Measurements from ENCODE around the gene CRYM. TPM values are rescaled to one million over a fixed set of nuclear protein-coding genes. Genes with fewer than 3 reads are reported as not detected.
"Not testable (repeated sequence)": the region's sequence is repeated elsewhere in the genome, so short reads cannot be mapped to it uniquely, and the experiment has no call there.

CRYM gene
- total RNA-seq, 1 donor from 2014 or later: 3.2 TPM

DNA sequence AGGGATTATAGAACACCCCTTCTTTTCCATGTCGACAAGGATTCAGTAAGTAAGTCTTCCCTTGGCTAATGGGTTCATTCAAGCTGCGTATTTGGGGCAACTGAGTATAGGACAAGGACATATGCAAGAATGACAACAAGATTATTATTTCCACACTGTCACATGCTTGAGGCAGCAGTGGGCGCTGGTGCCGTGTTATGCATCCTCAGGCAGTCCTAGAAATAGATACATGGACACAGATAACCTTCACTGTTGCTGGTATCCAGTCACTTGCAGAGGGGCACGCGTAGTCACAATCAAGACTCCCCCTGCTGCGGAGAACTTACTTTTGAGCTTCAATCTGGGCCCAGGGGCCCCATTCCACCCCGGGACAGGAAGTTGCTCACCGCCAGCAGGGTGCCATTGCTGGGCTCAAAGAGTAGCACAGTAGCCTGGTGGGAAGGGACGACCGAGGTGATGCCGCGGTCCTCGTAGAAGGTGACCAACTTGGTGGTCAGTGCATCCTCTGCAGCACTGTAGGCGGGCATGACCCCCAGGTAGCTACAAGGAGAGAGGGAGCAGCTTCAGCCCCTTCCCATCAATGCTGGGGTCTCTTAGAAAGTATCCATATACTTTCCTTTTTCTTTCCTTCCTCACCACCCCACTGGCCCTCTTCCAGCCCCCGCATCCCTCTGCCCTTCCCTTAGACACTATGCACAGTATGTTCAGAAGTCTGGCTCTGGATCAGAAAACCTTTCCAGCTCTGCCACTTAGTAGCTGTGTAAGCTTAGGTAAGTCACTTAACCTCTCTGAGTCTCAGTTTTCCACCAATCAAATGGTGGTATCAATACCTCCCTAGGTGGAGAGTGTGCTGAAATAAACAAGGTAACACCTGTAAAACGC lies 804 bp downstream of the CRYM start:
- no peak for DNase-seq

DNA sequence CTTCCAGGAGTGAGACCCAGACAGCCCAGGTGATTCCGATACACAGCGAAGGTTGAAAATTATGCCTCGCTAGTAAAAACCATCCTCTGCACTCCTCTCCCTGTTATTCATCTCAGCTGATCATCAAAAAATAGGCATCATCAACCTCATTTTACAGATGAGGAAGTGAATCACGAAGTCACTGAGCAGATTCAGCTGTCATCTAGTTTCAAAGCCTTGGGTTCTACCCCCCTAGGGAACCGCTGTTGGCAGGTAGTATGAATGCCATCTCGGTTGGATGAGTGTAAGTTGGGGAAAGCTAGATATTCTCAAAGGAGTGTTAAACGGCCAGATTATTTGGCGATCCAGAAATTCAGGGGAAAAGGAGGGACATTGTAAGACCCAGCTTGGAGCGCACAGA lies 2.0 kb downstream of the CRYM start:
- DNase-seq: no peak

DNA sequence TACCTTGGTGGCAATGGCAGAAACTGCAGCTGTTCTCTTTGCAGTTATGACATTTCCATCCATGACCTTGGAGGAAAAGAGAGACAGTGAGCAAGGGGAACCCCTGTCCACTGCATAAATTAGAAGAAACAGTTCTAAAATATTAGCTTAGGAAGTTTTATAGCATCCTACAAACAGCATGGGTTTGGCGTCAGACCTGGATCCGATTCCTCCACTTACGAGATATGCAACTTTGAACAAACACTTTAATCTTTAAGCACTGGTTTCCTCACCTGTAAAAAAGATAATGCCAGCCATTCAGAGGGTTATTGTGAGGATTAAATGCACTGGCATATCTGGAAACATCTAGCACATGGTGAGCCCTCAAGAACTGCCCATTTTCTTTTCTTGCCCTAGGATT lies 2.6 kb downstream of the CRYM start:
- DNase-seq: no peak

DNA sequence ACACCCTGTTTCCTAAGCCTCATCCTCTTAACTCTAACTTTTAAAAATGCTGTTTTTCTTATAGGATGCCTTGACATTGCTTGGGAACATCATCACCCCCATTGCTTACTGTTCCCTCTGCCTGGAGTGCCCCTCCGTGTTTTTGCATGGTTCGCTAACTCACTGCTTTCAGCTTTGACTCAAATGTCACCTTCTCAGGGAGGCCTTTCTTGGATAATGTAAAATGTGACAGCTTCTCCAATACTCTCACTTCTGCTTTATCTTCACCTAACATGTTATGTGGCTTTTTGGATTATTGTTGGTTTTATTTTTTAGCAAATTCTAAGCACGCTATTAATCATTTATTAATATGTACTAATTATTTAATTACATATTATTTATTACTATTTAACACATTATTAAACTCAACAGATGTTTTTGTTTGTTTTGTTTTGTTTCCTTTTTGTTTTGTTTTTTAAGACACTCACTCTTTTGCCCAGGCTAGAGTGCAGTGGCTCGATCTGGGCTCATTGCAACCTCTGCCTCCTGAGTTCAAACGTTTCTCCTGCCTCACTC lies 3.8 kb downstream of the CRYM start:
- DNase-seq: no peak

DNA sequence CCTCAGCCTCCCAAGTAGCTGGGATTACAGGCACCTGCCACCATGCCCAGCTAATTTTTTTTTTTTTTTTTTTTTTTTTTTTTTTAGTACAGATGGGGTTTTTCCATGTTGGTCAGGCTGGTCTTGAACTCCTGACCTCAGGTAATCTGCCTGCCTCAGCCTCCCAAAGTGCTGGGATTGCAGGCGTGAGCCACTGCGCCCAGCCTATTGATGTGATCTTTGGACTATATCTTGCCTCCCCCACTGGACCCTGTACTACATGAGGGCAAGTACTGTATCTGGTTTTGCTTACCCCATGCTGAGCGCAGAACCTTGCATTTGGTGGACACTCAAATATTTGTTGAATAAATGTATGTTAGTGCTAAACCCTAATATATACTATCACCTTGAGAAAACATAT lies 5.3 kb downstream of the CRYM start:
- DNase-seq: not testable (repeated sequence)

DNA sequence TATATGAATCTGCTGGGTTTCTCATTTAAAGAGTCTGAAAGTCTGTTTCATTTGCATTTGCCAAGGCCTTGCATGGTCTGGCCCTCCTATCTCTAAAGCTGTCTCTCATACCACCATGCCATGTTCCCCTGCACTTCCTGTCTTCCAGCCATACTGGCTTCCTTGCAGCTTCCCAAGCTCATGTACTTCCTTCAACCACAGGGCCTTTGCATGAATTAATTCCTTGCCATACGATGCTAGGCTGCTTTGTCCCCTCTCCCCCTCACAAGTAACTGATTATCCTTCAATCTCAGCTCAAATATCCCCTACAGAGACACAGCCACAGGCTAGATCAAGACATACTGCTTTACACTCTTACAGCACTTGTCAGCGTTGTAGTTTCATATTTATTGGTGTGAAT lies 5.8 kb downstream of the CRYM start:
- DNase-seq: no peak

DNA sequence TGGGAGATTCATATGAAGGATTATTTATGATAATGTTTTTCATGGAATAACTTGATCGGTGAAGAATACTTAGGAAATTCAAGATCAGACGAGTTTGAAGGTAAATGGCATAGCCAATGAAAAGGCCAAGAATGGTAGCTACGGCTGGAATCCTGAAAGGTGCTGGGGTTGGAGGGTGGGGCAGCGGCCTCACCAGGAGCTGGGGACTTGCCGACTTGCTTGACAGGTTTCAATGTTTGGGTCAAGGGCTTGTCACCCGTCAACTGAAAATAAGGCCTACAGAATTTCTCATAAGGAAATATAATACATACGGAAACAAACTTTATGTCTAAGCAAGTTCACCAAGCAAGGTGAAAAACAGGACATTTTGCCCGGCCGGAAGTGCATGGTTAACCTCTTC lies 9.9 kb downstream of the CRYM start:
- no peak for DNase-seq

GRCh38 chr16:21267298-21267697 lies 10.8 kb downstream of the CRYM start:
- DNase-seq: no peak

DNA sequence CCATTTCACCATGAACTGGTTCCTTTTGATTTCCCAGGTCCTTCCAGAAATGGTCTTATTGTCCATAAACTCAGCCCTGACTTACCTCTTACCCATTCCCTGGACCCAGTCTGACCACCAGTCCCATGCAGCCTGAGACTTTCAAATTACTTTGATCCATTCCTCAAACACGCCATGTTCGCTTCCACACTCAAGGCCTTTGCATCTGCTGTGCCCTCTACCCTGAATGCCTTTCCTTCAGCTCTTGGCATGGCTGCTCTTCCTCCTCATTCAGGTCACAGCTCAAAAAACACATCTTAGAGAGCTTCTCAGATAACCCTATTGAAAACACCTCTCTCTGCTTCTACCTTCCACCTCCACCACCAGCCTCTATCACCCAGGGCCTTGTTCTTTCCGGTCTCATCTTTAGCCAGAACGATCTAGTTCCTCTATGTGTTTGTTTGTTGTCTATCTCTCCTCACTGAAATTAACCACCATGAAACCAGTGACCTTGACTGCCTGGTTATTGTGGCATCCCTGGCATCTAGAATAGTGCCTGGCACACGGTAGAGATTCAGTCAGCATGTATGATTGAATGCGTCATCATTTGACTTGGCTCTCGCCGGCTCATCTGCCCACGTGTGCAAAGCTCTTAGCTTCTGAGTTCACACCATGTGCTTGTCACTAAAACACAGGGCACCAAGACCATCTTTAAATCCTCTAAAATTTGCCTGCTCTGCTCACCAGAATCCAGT lies 12.8 kb downstream of the CRYM start:
- DNase-seq: no peak

GRCh38 chr16:21264571-21265036 lies 13.5 kb downstream of the CRYM start:
- DNase-seq: no peak

- DNase-seq: peak; percentile 47
These were observed 14.2 kb downstream of the CRYM start for GRCh38 chr16:21263640-21264570.

DNA sequence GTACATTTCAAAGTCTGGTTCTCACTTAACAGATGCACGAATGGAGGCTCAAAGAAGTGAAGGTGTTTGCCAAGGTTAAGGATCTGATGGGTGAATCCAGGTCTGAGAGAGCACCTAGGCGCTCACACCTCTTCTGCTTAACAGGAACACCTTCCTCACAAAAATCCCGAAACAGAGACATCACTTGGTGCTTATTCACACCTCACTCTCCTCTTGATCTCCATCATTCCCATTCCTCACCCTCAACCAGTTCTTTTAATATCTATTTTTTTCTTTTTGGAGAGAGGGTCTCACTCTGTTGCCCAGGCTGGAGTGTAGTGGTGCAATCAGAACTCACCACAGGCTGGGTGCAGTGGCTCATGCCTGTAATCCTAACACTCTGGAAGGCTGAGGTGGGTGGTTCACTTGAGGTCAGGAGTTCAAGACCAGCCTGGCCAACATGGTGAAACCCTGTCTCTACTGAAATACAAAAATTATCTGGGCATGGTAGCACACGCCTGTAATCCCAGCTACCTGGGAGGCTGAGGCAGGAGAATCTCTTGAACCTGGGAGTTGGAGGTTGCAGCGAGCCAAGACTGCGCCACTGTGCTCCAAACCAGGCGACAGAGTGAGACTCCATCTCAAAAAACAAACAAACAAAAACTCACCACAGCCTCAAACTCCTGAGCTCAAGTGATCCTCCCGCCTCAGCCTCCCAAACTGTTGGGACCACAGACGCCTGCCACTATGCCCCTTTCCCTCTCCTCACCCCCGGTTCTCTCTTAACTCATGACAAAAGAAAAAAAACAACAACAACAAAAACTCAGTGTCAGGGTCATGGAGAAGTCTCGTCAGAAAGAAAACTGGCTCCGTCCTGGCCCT lies 15.1 kb downstream of the CRYM start:
- DNase-seq: no peak

DNA sequence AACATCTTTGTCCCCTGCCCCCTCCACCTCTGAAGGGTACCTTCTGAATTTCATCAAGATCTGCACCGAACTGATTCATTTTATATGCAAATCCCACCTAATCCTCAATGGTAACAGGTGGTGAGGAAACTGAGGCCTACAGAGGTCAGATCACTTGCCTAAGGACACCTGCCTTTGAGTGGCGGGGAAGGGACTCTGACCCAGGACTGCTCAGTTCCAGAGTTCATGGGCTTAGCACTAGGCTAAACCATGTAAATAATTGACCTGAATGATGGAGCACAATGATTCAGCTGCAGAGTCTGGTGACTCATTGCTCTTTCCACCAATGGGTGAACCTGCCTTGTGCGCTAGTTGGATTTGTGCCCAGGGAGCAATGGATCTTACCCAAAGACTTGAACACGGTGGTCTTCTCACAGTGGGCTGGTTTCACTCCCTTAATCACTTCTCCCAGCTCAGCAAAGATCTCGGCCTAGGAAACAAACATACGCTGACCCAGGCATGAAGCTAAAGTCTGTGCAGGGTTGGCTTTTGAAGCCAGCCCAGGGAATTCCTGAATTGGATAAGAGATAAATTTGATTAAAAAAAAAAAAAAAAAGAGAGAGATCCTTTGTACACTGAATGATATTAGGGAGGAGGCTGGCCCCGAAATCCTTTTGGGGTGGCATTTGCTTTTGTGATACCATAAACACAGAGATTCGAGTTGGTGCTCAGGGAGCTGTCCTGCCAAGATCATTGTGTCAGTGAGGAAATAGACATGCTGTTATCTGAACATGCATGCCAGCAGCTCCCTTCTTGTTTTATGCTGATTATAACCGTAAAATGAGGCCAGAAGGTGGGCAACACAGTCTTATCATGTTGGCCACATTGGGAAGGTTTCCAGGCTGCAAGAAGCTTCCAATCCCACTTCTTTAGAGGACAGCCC lies 17.0 kb downstream of the CRYM start:
- DNase-seq: no peak

GRCh38 chr16:21257284-21257683 lies 20.8 kb downstream of the CRYM start:
- DNase-seq: no peak

GRCh38 chr16:21256636-21257035 lies 21.5 kb downstream of the CRYM start:
- DNase-seq: no peak

DNA sequence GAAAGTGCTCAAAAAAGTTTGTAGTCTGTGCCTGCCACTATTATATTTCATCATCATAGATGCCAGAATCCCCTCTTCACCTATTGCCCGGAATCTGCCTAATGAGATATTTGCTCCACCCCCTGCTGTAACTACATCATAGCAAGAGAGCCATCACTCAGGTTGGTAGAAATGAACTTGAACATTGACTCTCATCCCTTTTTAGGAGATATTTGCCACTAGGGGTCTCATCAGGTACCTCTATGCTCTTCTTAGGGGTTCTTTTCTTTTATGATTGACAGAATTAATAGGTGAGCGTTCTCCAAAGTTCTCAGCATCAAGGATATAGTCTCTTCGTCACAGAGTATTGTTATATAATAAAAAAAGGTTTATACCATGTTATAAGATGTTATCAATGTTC lies 24.6 kb downstream of the CRYM start:
- DNase-seq: no peak

DNA sequence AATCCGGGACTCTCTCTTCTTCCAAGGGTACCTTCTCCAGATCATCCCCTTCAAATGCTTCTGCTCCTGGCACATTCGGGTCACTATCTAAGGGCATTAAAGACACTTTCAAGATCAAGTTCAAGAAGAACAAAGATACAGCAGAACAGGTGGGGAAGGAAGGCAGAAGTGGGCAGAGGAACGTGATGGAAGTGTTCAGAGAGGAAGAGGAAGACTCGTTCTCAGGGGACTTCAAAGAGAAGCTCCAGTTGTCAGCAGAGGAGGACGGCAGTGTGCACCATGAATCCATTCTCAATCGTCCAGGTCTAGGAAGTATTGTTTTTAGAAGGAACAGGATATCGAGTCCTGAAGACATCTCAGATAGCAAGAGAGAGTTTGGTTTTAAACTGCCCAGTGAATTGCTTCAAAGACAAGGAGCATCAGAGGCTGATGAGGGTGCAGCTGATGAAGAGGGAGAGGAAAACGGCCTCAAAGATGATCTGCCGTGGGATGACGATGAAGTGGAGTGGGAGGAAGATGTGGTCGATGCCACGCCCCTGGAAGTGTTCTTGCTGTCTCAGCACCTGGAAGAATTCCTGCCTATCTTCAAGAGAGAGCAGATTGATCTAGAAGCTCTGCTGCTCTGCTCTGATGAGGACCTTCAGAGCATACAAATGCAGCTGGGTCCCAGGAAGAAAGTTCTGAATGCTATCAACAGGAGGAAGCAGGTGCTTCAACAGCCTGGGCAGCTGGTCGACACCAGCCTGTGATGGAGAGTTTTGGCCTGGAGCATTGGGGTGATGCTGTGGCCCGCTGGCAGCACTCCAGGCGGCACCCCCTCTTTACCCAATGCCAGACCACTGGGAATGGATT lies 27.8 kb downstream of the CRYM start:
- no peak for DNase-seq

DNA sequence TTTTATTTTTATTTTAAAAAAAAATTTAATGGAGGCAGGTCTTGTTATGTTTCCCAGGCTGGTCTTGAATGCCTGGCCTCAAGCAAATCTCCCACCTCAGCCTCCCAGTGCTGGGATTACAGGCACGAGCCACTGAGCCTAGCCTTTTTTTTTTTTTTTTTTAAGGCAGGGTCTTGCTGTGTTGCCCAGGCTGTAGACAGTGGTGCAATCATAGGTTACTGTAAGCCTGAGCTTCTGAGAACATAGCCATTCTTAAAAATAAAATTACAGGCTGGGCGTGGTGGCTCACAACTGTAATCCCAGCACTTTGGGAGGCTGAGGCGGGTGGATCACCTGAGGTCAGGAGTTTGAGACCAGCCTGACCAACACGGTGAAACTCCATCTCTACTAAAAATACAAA lies 29.9 kb downstream of the CRYM start:
- DNase-seq: not testable (repeated sequence)
